DND-41 (cell line): ENCODE results near the gene PHC3.

Experiments
- CTCF ChIP-seq: IDR thresholded peaks from 2 replicates; pipeline ENCODE4 v1.5.1; 2012; ENCODE audit warnings: borderline replicate concordance, low read length, moderate library complexity, mild to moderate bottlenecking; ENCODE audit not compliant: poor library complexity, severe bottlenecking; ENCODE audit errors: extremely low read depth
- EZH2 ChIP-seq: IDR thresholded peaks from 3 replicates; pipeline ENCODE4 v1.6.1; 2012; ENCODE audit warnings: borderline replicate concordance, low read depth, mild to moderate bottlenecking, moderate library complexity, low read length, inconsistent platforms; ENCODE audit not compliant: severe bottlenecking

GRCh38 chr3:170144437-170144843 lies 37.1 kb downstream of the PHC3 start:
- TF ChIP-seq CTCF (no peak), EZH2 (no peak)
